BE2C (cell line): ENCODE data around the gene FBXO17.
"Not testable (repeated sequence)": the region's sequence is repeated elsewhere in the genome, so short reads cannot be mapped to it uniquely, and the experiment has no call there.

Experiments
- DNase-seq: peaks from one replicate; pipeline ENCODE4 v3.0.0-alpha.2; 2020
- H3K27me3 ChIP-seq: fragments of 250-450 bp; sonication (Bioruptor Pico); 2 replicates; pipeline ENCODE4 v1.5.1; 2020; ENCODE audit warnings: mild to moderate bottlenecking
- H3K36me3 ChIP-seq: fragments of 250-450 bp; sonication (Bioruptor Pico); 2 replicates; pipeline ENCODE4 v1.5.1; 2020; ENCODE audit warnings: mild to moderate bottlenecking
- H3K4me1 ChIP-seq: fragments of 250-450 bp; sonication (Bioruptor Pico); 2 replicates; pipeline ENCODE4 v1.5.1; 2020
- H3K4me3 ChIP-seq: 2 replicates; pipeline ENCODE4 v1.5.1; 2011; ENCODE audit warnings: low read depth, low read length
- H3K9me3 ChIP-seq: fragments of 250-450 bp; sonication (Bioruptor Pico); 2 replicates; pipeline ENCODE4 v1.5.1; 2020
- TF ChIP-seq, protein P1 (sequence below): IDR thresholded peaks from 2 replicates; pipeline ENCODE4 v1.5.1; 2012; ENCODE audit warnings: mild to moderate bottlenecking, low read depth, low read length

The FBXO17 gene

DNA sequence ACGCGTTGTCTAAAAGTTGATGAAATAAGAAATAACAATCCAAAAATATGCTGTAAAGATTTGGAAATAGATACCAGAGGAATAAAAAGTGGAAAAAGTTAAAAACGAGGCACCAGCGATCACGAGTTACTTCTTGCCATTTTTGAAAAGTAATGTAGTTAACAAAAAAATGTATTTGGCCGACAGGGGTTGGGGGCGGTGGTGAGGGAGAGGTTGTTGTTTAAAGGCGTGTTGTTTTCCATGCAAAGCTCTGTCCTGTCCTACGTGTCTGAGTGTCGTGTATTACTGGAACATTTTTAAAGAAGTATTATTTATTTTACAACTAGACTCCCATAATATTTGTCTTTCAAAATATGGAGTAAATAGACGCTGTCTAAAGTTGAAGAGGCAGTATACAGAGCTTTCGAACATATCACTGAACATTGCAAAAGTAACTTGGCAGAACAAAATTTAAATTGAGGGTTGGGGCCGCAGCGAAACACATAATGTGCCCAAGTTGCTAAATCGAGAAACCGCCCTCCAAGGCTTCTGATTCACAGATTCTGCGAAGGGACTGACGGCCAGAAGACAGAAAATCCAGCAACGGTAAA lies 823 bp downstream of the FBXO17 start:
- H3K4me1 ChIP-seq = no peaks in the 10 kb centered on the region
- H3K9me3 ChIP-seq = no peaks in the 10 kb centered on the region
- TF ChIP-seq, protein P1, sequence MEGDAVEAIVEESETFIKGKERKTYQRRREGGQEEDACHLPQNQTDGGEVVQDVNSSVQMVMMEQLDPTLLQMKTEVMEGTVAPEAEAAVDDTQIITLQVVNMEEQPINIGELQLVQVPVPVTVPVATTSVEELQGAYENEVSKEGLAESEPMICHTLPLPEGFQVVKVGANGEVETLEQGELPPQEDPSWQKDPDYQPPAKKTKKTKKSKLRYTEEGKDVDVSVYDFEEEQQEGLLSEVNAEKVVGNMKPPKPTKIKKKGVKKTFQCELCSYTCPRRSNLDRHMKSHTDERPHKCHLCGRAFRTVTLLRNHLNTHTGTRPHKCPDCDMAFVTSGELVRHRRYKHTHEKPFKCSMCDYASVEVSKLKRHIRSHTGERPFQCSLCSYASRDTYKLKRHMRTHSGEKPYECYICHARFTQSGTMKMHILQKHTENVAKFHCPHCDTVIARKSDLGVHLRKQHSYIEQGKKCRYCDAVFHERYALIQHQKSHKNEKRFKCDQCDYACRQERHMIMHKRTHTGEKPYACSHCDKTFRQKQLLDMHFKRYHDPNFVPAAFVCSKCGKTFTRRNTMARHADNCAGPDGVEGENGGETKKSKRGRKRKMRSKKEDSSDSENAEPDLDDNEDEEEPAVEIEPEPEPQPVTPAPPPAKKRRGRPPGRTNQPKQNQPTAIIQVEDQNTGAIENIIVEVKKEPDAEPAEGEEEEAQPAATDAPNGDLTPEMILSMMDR = no peak
- H3K4me3 ChIP-seq = peak overlapping the region; percentile 63
- no peaks in the 10 kb centered on the region for H3K27me3 ChIP-seq
- no peaks in the 10 kb centered on the region for H3K36me3 ChIP-seq
- no peak for DNase-seq

DNA sequence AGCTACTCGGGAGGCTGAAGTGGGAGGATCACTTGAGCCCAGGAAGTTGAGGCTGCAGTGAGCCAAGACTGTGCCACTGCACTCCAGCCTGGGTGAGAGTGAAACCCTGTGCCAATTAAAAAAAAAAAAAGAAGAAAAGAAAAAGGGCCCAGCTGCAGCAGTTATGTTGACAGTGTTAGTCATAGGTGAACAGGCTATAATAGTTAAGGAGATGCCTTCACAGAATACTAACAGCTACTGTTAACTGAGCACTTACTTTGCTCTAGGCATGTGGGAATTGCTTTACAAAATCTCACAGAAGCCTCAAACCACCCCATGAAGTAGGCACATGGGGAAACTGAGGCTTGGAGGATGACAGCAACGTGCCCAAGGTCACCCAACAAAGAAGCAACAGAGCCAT lies 3.9 kb downstream of the FBXO17 start:
- Histone ChIP-seq H3K4me1 (no peaks in the 10 kb centered on the region; the same call in 1 of the 2 replicates), H3K36me3 (peaks cover under 1% of the 10 kb centered on the region), H3K9me3 (no peaks in the 10 kb centered on the region), H3K4me3 (no peak overlapping the region), H3K27me3 (no peaks in the 10 kb centered on the region)
- no peak for DNase-seq
- TF ChIP-seq, protein P1 = no peak

DNA sequence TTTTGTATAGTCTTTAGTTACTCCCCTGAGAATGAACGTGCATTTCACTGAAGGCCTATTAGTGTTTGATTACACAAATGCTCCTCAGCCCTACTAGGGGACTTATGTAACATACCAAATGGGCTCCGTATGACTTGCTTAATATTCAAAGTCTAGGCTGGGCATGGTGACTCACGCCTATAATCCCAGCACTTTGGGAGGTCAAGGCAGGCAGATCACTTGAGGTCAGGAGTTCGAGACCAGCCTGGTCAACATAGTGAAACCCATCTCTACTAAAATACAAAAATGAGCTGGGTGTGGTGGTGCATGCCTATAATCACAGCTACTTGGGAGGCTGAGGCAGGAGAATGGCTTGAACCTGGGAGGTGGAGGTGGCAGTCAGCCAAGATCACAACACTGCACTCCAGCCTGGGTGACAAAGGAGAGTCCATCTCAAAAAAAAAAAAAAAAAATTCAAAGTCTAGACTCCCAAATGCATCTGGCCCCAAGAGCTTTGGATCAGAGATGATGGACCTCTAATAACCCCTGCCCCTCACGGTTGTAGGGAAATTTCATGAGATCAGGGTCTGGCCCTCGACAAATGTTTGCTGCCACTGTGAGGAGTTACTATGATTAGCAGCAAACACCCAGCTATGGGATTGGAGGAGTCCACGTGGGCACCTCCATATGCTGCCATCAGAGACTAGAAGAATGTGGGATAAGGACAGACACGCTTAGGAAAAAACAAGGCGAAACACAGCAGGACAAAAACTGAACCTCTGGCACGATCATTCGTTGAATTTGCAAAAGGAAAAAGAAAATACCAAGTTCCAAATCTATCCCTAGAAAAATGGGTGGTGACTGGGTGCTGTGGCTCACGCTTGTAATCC lies 4.6 kb downstream of the FBXO17 start:
- no peak for DNase-seq
- Histone ChIP-seq H3K36me3 (peaks cover 5% of the 10 kb centered on the region), H3K4me1 (no peaks in the 10 kb centered on the region; the same call in 1 of the 2 replicates), H3K27me3 (no peaks in the 10 kb centered on the region), H3K9me3 (no peaks in the 10 kb centered on the region), H3K4me3 (no peak overlapping the region)
- TF ChIP-seq, protein P1 = no peak

DNA sequence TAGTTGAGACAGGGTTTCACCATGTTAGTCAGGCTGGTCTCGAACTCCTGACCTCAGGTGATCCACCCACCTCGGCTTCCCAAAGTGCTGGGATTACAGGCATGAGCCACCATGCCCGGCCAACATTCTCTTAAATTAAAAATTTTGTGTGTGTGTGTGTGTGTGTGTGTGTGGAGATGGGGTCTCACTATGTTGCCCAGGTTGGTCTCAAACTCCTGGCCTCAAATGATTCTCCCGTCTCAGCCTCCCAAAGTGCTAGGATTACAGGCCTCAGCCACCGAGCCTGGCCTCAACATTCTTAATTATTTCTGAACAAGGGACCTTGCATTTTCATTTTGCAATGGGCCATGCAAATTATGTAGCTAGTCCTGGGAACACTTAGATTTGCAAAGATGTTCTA lies 9.4 kb downstream of the FBXO17 start:
- H3K4me3 ChIP-seq, H3K36me3 ChIP-seq, H3K27me3 ChIP-seq: not testable (repeated sequence)

DNA sequence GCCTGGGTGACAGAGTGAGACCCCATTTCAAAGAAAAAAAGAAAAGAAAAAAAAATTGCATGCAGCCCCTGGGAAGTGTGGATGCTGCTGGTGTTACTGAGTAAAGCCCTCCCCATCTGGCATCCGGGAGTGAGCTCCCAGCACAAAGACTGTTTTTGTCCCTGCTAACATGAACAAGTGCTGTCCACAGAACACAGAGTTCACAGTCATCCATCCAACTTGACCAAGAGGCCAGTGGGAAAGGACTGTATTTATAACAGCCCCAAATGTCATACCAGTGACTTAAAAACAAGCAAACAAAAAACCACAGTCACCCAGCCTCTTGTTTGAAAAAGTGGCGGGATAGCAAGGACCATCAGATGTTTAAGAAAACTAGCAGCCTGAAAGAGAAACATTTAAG lies 10.8 kb downstream of the FBXO17 start:
- Histone ChIP-seq H3K9me3 (no peaks in the 10 kb centered on the region), H3K27me3 (no peaks in the 10 kb centered on the region), H3K4me3 (no peak overlapping the region), H3K36me3 (peaks cover 5% of the 10 kb centered on the region), H3K4me1 (no peaks in the 10 kb centered on the region; the same call in 1 of the 2 replicates)
- TF ChIP-seq, protein P1 = no peak
- DNase-seq = no peak

More for the DNA sequence above, 9.4 kb downstream of the FBXO17 start:
- not testable (repeated sequence) for H3K9me3 ChIP-seq, H3K4me1 ChIP-seq, DNase-seq

DNA sequence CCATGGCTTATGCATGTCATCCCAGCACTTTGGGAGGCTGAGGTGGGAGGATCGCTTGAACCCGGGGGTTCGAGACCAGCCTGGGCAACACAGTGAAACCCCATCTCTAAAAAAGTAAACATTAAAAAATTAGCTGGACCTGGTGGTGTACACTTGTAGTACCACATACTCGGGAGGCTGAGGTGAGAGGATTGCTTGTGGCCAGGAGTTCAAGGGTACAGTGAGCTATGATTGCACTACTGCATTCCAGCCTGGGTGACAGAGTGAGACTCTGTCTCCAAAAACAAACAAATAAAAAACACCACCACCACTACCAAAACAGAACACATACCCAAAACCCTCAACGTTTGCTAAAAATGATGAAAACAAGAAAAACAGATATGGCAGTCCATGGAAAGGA lies 15.9 kb downstream of the FBXO17 start:
- Histone ChIP-seq H3K4me3 (no peak overlapping the region), H3K4me1 (no peaks in the 10 kb centered on the region), H3K9me3 (no peaks in the 10 kb centered on the region), H3K36me3 (no peaks in the 10 kb centered on the region; the same call in 1 of the 2 replicates), H3K27me3 (no peaks in the 10 kb centered on the region)
- no peak for DNase-seq
- TF ChIP-seq, protein P1 = no peak
